ENCODE data around the gene DIP2C. TPM values are rescaled to one million over a fixed set of nuclear protein-coding genes. Genes with fewer than 3 reads are reported as not detected.

DIP2C gene
- polyA plus RNA-seq, 3 donors, result 0.11 TPM; not detected in 2

- no peaks in the 10 kb centered on the region for H4K20me1 ChIP-seq (ENCODE audit: insufficient read depth, low read length)
Measured at GRCh38 chr10:498760-499435, 190.6 kb downstream of the DIP2C start.

GRCh38 chr10:497898-498451 lies 191.5 kb downstream of the DIP2C start:
- peaks cover 2 to 18% of the 10 kb centered on the region in 2 donors for H3K27me3 ChIP-seq (ENCODE audit: control insufficient read depth in 2 of 2, insufficient read depth in 2 of 2, low read length in 2 of 2)
- Mint-ChIP-seq H3K4me3 (no peak overlapping the region), H3K27ac (peak overlapping the region in 1 of 7 donors; percentile 15), H3K4me1 (no peaks in the 10 kb centered on the region), H3K27me3 (ENCODE audit: low read depth in 3 of 3) (peaks cover 23 to 41% (median 29%) of the 10 kb centered on the region in 3 donors), H3K9me3 (no peaks in the 10 kb centered on the region), H3K36me3 (no peaks in the 10 kb centered on the region)
- no peaks in the 10 kb centered on the region for H3K79me2 ChIP-seq (ENCODE audit: insufficient read depth, low read length)
- no peaks in the 10 kb centered on the region for H3K4me1 ChIP-seq (ENCODE audit: control insufficient read depth in 1 of 2, insufficient read depth in 2 of 2, low read length in 2 of 2)
- WGBS (ENCODE audit: insufficient coverage), result 90% methylated on average over 5 of the region's 6 CpGs
- no peak for TF ChIP-seq CTCF (IDR thresholded peaks at IDR 0.05)
- no peak overlapping the region for H3K4me3 ChIP-seq (replicated peaks in 1 of 3; ENCODE audit: low read depth in 2 of 3, low read length in 3 of 3)
- H4K20me1 ChIP-seq (ENCODE audit: insufficient read depth, low read length), result no peaks in the 10 kb centered on the region
- no peak overlapping the region for H3K27ac ChIP-seq (ENCODE audit: low read depth in 1 of 2, low read length in 2 of 2)
- intact Hi-C loops (cut with micrococcal nuclease), result no loop called here
- no peaks in the 10 kb centered on the region for H3K36me3 ChIP-seq (replicated peaks in 1 of 2; ENCODE audit: control insufficient read depth in 1 of 2, insufficient read depth in 2 of 2, low read length in 2 of 2)
- no peaks in the 10 kb centered on the region for H3K9me3 ChIP-seq (replicated peaks in 1 of 2; ENCODE audit: control insufficient read depth in 1 of 2, insufficient read depth in 1 of 2, low read length in 2 of 2)
- no peak for DNase-seq
- H2AFZ ChIP-seq (ENCODE audit: insufficient read depth, low read depth, low read length, poor library complexity, severe bottlenecking), result no peak overlapping the region
- H3K4me2 ChIP-seq (replicated peaks; ENCODE audit: extremely low read depth, low read length, poor library complexity, severe bottlenecking), result no peak overlapping the region
- H3K9ac ChIP-seq (ENCODE audit: insufficient read depth, low read length, poor library complexity, severe bottlenecking), result no peak overlapping the region

More at GRCh38 chr10:498760-499435, 190.6 kb downstream of the DIP2C start:
- DNase-seq, result no peak
- H3K4me2 ChIP-seq (replicated peaks; ENCODE audit: extremely low read depth, low read length, poor library complexity, severe bottlenecking), result no peak overlapping the region
- no peak overlapping the region for H3K4me3 ChIP-seq (replicated peaks in 1 of 3; ENCODE audit: low read depth in 2 of 3, low read length in 3 of 3)
- Mint-ChIP-seq H3K4me1 (no peaks in the 10 kb centered on the region), H3K4me3 (no peak overlapping the region), H3K27ac (no peak overlapping the region), H3K27me3 (ENCODE audit: low read depth in 3 of 3) (peaks cover 24 to 38% (median 30%) of the 10 kb centered on the region in 3 donors), H3K36me3 (no peaks in the 10 kb centered on the region), H3K9me3 (no peaks in the 10 kb centered on the region)
- no peaks in the 10 kb centered on the region for H3K36me3 ChIP-seq (replicated peaks in 1 of 2; ENCODE audit: control insufficient read depth in 1 of 2, insufficient read depth in 2 of 2, low read length in 2 of 2)
- WGBS (ENCODE audit: insufficient coverage), result 57% methylated on average over 11 of the region's 15 CpGs
- H2AFZ ChIP-seq (ENCODE audit: insufficient read depth, low read depth, low read length, poor library complexity, severe bottlenecking), result no peak overlapping the region
- intact Hi-C loops (cut with micrococcal nuclease), result no loop called here
- no peaks in the 10 kb centered on the region for H3K79me2 ChIP-seq (ENCODE audit: insufficient read depth, low read length)
- no peak overlapping the region for H3K9ac ChIP-seq (ENCODE audit: insufficient read depth, low read length, poor library complexity, severe bottlenecking)
- no peak overlapping the region for H3K27ac ChIP-seq (ENCODE audit: low read depth in 1 of 2, low read length in 2 of 2)
- TF ChIP-seq CTCF (IDR thresholded peaks at IDR 0.05), result no peak
- H3K27me3 ChIP-seq (ENCODE audit: control insufficient read depth in 2 of 2, insufficient read depth in 2 of 2, low read length in 2 of 2), result peaks cover 2 to 18% of the 10 kb centered on the region in 2 donors
- no peaks in the 10 kb centered on the region for H3K4me1 ChIP-seq (ENCODE audit: control insufficient read depth in 1 of 2, insufficient read depth in 2 of 2, low read length in 2 of 2)
- H3K9me3 ChIP-seq (replicated peaks in 1 of 2; ENCODE audit: control insufficient read depth in 1 of 2, insufficient read depth in 1 of 2, low read length in 2 of 2), result no peaks in the 10 kb centered on the region

All from CD14-positive monocyte (primary cell).